Tibial nerve (tissue), 4 donors: ENCODE results near the gene STAM2.

Experiments
- CTCF ChIP-seq, 5 experiments: fragments of 200-600 bp in 3 of 5; fragments of 450-650 bp in 2 of 5; sonication (generic) in 3 of 5; IDR thresholded peaks; one replicate each; pipeline ENCODE4 v1.5.1; 2016 to 2019; ENCODE audit warnings: antibody characterized with exemption in 5 of 5, mild to moderate bottlenecking in 3 of 5, moderate library complexity in 2 of 5
- EP300 ChIP-seq, 2 donors: sonication (generic); formaldehyde crosslinking; IDR thresholded peaks; one replicate each; pipeline ENCODE4 v1.6.1; 2017; ENCODE audit warnings: antibody characterized with exemption in 2 of 2, mild to moderate bottlenecking in 1 of 2
- POLR2A ChIP-seq, 2 donors: fragments of 450-650 bp; IDR thresholded peaks; one replicate each; pipeline ENCODE4 v1.6.1; 2017; ENCODE audit warnings: antibody characterized with exemption in 2 of 2, mild to moderate bottlenecking in 2 of 2, moderate library complexity in 2 of 2

DNA sequence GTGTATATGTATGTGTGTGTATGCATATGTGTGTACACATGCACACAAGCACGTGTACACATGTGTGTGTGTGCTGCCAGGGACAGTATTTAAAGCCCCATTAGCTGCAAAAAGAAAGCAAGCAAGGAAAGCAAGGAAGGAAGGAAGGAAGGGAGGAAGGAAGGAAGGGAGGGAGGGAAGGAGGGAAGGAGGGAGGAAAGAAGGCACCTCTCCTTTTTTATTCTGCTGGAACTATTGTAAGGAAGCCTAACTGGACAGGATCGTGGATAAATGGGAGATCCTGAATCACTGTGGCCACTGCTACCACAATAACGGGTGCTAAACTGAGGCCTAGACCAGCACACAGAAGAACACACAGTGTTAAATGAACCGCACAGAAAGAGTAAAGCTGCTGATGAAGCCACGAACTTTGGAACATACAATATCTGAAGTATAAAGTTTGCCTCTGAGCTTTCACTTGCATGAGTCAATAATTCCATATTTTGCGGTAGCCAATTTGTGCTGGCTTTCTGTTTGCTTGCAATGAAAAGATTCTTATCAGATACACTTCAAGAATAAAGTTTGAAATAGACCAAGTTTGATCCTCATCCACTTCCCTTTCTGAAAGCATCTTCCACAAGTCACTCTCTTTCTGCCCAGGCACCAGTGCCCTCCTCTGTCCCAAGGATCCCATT, 92.2 kb downstream of the STAM2 start:
- TF ChIP-seq CTCF (IDR thresholded peaks at IDR 0.05) (no peak), POLR2A (IDR thresholded peaks at IDR 0.05) (no peak), EP300 (IDR thresholded peaks at IDR 0.05) (no peak)
